Measurements from ENCODE around the gene MAP4. TPM values are rescaled to one million over a fixed set of nuclear protein-coding genes. Genes with fewer than 3 reads are reported as not detected.
"Not testable (repeated sequence)": the region's sequence is repeated elsewhere in the genome, so short reads cannot be mapped to it uniquely, and the experiment has no call there.

Gene MAP4
- polyA plus RNA-seq, 3 donors, result 174 to 176 (median 175) TPM

- no peak for DNase-seq
Observed at GRCh38 chr3:47847801-47848518, 168.3 kb downstream of the MAP4 start.

DNA sequence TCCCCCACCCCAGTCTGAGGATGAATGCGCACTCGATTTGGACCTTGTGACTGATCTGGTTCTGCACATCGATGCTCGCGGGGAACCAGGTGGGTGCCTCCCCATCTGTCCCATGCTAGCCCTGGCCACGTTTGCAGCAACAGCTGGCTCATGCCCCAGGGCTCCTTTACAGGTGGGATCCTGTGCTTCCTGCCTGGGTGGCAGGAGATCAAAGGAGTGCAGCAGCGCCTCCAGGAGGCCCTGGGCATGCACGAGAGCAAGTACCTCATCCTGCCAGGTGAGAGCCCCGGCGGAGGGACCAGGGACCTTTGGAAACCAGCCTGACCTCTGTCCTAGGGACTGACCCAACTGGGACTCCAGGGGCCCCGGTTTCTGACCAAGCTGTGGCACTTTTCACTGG is 169.0 kb downstream of the MAP4 start:
- DNase-seq, result no peak

DNA sequence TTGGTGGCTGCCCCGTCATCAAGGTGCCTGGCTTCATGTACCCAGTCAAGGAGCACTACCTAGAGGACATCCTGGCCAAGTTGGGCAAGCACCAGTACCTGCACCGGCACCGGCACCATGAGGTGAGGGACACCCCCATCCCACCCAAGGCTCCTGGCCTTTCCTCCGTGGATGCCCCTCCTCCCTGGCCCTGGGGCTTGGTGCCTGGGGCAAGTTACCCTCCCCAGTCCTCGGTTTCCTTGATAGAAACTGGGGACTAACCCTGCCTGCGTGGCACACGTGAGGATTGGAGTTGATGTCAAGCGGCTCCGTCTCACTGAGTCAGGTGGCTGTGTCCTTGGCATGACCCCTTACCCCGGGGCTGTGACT is 169.4 kb downstream of the MAP4 start:
- no peak for DNase-seq

- DNase-seq, result no peak
Observed at GRCh38 chr3:47846186-47846879, 169.9 kb downstream of the MAP4 start.

DNA sequence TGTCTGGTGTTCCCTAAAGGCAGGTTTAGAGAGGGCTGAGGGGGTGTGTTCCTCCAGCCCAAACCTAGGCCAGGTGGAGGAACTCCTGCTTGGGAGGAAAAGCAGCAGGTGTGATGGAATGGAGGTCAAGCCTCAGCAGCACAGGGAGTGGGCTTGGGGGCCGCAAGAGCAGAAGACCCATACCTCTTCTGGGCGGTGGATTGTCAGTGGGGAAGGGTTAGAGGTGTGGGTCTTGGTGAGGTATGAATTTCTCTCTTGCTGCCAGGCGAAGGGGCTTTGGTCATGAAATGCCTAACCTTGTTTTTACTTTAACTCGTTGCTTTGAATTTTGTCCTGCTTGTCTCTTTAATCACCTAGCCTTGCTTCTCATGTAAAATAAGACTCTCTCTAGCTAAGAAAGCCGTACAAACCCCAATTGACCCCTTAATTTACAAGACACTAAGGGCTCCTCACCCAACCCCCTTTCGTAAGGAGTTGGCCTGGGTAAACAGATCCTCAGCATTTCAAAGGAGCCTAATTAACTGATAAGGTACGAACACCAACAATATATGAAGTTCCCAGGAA is 174.3 kb downstream of the MAP4 start:
- no peak for DNase-seq

- DNase-seq, result no peak
Observed at GRCh38 chr3:47838503-47838902, 177.7 kb downstream of the MAP4 start.

DNA sequence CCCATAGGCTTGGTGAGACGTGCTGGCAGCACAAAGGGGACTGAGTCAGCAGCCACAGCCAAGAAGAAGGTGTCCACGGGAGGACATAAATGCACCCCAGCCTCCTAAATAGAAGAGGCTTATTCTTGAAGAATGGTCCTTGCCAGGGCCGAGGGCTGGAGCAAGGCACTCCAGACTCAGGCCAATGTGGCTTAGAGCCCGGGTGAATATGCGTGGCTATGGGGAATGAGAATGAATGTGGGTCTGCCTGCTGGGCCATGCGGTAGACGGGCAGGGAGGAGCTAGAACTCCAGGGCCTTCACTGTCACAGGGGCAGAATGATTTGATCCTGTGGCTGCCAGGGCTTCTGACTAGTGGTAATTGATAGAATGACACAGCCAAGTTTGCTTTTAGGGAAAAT is 179.2 kb downstream of the MAP4 start:
- no peak for DNase-seq

DNA sequence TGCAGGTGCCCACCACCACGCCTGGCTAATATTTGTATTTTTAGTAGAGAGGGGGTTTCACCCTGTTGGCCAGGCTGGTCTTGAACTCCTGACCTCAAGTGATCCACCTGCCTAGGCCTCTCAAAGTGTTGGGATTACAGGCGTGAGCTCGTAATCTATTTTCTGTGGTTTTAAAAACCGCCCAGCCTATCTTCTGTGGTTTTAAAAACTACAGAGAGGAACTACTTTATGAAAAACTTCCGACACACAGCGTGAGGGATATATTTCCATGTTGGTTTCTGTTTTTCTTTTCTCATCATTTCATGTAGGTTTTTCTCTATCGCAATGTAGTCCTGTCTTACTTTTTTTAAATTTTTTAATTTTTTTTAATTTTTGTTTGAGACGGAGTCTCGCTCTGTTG is 186.7 kb downstream of the MAP4 start:
- not testable (repeated sequence) for DNase-seq

DNA sequence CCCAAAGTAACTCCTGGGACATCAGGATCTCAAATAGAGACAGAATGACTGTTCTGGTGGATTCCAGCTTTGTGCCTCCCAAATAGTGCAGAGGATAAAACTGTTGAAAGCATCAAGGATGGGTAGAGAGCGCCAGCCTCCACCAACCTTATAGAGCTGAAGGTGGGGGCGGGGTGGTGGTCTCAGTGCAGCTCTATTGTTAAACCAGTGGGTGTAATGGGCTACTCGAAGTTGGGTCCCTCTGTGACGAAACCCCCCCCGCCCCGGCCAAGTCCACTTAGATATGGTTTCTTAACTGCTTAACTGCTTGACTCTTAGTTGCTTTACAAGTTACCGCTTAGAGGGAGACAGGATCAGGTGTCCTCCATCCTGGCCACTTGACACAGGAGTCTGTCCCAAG is 190.6 kb downstream of the MAP4 start:
- no peak for DNase-seq

GRCh38 chr3:47824541-47825473 is 191.4 kb downstream of the MAP4 start:
- DNase-seq, result peak; percentile 83

DNA sequence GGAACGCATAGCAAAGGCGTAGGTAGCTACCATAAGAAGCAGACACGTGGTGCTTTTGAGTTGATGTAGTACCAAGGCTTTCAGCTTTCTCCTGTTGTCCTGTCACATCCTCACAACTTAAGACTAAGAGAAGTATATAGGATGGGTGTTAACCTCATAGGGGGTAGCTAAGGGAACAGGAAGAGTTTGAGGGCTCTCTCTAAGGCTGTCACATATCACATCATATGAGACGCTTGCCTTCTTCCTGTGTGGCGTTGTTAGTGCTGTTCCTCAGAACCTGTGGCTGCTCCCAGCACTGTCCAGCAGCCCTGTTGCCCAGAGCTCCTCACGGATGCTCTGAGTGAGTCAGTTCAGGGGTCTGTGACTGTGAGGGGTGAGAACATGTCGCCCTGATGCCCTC is 198.6 kb downstream of the MAP4 start:
- no peak for DNase-seq

DNA sequence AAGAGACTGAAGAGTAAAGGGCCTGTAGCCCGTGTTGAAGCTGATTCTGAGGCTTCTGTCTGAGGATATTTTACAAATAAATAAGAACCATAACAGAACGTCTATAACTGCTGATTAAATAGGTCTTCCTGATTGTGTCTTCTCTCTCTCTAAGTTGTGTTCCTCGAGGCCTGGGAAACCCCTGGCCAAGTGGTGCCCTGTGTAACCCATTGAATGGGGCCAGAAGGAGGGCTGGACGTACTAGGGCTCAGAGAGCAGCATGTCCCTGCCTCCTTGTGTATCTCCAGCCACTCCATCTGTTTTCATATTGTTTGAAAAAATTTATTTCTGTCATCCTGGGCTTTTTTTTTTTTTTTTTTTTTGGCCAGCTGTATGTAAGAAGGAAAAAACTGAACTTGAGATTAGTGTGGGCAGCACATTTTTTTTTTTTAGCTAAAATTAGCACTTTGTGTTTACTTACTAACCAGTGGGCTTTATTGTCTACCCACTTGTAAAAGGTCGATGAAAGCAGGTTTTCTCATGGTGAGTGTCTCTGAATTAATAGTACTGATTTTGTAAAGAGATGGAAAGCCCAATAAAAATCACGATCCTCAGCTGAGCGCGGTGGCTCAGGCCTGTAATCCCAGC is 202.6 kb downstream of the MAP4 start:
- no peak for DNase-seq

- no peak for DNase-seq
Observed at GRCh38 chr3:47804577-47804976, 211.6 kb downstream of the MAP4 start.

DNA sequence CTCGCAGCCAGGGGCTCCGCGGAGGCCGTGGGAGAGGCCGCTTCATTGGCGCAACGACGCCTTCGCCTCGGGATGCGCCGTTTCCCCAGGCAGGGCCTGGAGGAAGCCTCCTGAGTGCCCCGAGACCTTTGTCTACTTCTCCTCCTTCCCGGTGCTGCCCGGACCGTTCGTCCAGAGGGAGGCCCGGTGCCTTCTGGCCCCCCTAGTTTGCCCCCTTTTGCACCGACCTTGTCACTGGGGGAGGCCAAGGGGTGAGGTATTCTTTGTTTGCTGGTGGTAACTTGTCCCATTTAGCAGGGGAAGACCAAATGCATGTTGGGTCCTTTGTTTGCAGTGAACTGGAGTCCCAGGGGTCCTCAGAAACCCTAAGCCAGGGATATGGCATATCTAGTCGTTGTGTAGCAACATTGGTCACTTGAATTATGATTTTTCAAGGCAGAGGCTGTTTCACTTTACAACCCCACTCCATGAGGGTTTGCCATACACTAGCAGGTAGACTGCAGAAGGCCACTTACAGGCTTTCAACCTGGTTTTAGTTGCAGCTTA is 212.7 kb downstream of the MAP4 start:
- DNase-seq, result no peak

GRCh38 chr3:47802734-47803479 is 213.3 kb downstream of the MAP4 start, which contains the start of gene DHX30:
Gene DHX30, plus strand, starts transcription at chr3:47803138. Its CDS starts 7,546 bp downstream, at chr3:47810684.
- peak; percentile 89 for DNase-seq

Other genes starting within 250 kb of the MAP4 start
- 100 to 1,000 TPM; 123 to 125 (median 124) TPM for gene SMARCC1, start 234.5 kb downstream of the MAP4 start, polyA plus RNA-seq (ENCODE audit: insufficient read length in 3 of 3)
- 10 to 100 TPM; 70.6 to 83.7 (median 71.1) TPM for gene DHX30, start 213.3 kb downstream of the MAP4 start, polyA plus RNA-seq (ENCODE audit: insufficient read length in 3 of 3)
- gene CDC25A, start 172.0 kb upstream of the MAP4 start, polyA plus RNA-seq (ENCODE audit: insufficient read length in 3 of 3), result 10 to 100 TPM; 11.0 to 13.1 (median 12.2) TPM
- 1 to 10 TPM in 2 of 3 donors, under 1 TPM in 1; 0.62 to 1.6 (median 1.5) TPM for gene CAMP, start 207.1 kb upstream of the MAP4 start, polyA plus RNA-seq (ENCODE audit: insufficient read length in 3 of 3)
- 10 to 100 TPM; 16.7 to 23.9 (median 21.3) TPM for gene ZNF589, start 224.7 kb upstream of the MAP4 start, polyA plus RNA-seq (ENCODE audit: insufficient read length in 3 of 3)